Right lobe of liver (tissue), 4 donors: ENCODE data around the gene CCSAP.

Experiments
- POLR2A ChIP-seq: fragments of 450-650 bp; IDR thresholded peaks from one replicate; pipeline ENCODE4 v1.6.1; 2017; ENCODE audit warnings: antibody characterized with exemption, mild to moderate bottlenecking
- TF ChIP-seq, protein P1 (sequence below), 4 donors: fragments of 200-600 bp in 3 of 4; fragments of 450-650 bp in 1 of 4; IDR thresholded peaks; one replicate each; pipeline versions ENCODE4 v1.5.1 to v1.8.0; 2016 to 2022; ENCODE audit warnings: antibody characterized with exemption in 4 of 4, mild to moderate bottlenecking in 2 of 4
- donor health status: DM: no; HTN: no; CAD: no.
- donor health status: DM: no; HTN: no; CAD: no.
- donor health status: DM: no; HTN: yes; CAD: no.

DNA sequence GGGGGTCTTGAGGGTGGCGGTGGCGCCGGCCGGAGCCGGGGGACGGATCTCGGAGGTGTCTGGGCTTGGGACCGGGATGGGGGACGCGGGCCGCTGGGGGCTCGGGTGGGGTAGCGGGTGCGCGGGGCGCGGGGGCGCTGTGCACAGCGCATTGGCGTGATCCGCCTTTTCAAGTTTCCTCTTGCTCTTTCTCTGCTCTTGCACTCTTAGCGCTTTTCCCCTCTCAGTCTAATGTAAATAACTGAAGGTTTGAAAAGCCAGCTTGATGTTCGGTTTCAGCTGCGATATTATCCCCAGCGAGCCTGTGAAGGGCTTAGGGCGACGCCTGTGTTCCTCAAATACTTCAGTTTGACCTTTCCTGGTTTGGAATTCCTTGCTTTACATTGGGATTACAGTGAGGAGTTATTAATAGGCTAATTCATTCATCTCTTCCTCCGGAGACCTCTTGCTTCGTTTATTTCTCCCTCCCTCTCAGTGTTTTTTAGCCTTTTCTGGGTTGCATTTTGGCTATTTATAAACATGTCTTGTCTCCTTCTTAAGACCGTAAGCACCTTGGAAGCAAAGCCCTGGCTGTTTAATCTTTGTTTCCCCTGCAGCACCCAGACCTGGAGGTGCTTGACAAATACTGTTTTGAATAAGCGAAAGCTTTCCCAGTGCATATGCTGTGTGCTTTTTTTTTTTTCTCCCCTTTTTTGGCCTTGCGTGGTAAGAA, 71.2 kb downstream of the CCSAP start:
- TF ChIP-seq, protein P1, sequence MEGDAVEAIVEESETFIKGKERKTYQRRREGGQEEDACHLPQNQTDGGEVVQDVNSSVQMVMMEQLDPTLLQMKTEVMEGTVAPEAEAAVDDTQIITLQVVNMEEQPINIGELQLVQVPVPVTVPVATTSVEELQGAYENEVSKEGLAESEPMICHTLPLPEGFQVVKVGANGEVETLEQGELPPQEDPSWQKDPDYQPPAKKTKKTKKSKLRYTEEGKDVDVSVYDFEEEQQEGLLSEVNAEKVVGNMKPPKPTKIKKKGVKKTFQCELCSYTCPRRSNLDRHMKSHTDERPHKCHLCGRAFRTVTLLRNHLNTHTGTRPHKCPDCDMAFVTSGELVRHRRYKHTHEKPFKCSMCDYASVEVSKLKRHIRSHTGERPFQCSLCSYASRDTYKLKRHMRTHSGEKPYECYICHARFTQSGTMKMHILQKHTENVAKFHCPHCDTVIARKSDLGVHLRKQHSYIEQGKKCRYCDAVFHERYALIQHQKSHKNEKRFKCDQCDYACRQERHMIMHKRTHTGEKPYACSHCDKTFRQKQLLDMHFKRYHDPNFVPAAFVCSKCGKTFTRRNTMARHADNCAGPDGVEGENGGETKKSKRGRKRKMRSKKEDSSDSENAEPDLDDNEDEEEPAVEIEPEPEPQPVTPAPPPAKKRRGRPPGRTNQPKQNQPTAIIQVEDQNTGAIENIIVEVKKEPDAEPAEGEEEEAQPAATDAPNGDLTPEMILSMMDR (IDR thresholded peaks at IDR 0.05) = no peak
- TF ChIP-seq POLR2A = no peak
